Thoracic aorta (tissue), 2 donors: ENCODE measurements around the gene ZSWIM4. TPM values are rescaled to one million over a fixed set of nuclear protein-coding genes. Genes with fewer than 3 reads are reported as not detected.

Experiments used
- ATAC-seq: fragments of 150-250 bp; one replicate; pipeline ENCODE4 v1.8.0; 2017; ENCODE audit warnings: low read depth; ENCODE audit not compliant: insufficient number of reproducible peaks, low FRiP score
- DNase-seq: peaks from one replicate; pipeline ENCODE4 v3.0.0-alpha.2; 2020; ENCODE audit warnings: low spot score
- H3K27ac ChIP-seq, 2 donors: fragments of 200-600 bp; sonication (generic); 1 replicate in 1 of 2; 2 replicates in 1 of 2; pipeline ENCODE4 v1.5.1; 2016; ENCODE audit warnings: mild to moderate bottlenecking in 2 of 2, moderate library complexity in 2 of 2
- H3K27me3 ChIP-seq: fragments of 200-600 bp; sonication (generic); replicated peaks from 2 replicates; pipeline ENCODE4 v1.6.0; 2016; ENCODE audit warnings: mild to moderate bottlenecking; ENCODE audit not compliant: insufficient read depth
- H3K36me3 ChIP-seq: fragments of 200-600 bp; sonication (generic); one replicate; pipeline ENCODE4 v1.5.1; 2016
- H3K4me1 ChIP-seq, 2 donors: fragments of 200-600 bp; sonication (generic); 1 replicate in 1 of 2; 2 replicates in 1 of 2; pipeline versions ENCODE4 v1.5.1 to v1.6.0; 2016; ENCODE audit warnings: low read depth in 2 of 2, mild to moderate bottlenecking in 1 of 2; ENCODE audit not compliant: control insufficient read depth in 1 of 2
- H3K4me3 ChIP-seq: fragments of 200-600 bp; sonication (generic); 2 replicates; pipeline ENCODE4 v1.5.1; 2016; ENCODE audit warnings: mild to moderate bottlenecking
- H3K9me3 ChIP-seq: fragments of 200-600 bp; sonication (generic); 2 replicates; pipeline ENCODE4 v1.5.1; 2016
- CTCF ChIP-seq: fragments of 200-600 bp; sonication (generic); IDR thresholded peaks from one replicate; pipeline ENCODE4 v1.5.1; 2019; ENCODE audit warnings: antibody characterized with exemption
- total RNA-seq, 2 donors: library from RNA; depleted of rRNA; stranded (reverse); fragments of >200 nt; gene quantifications; one replicate each; pipeline versions ENCODE4 v1.1.0 to v1.2.3, GENCODE V29; 2016

ZSWIM4 gene
- total RNA-seq, 2 donors from 2014 or later, result 9.5 to 11.8 TPM

GRCh38 chr19:13864046-13864666, 68.9 kb downstream of the ZSWIM4 start:
- ATAC-seq, result no peak
- Histone ChIP-seq H3K27ac (peak overlapping the region; percentile 56 to 93), H3K27me3 (no peaks in the 10 kb centered on the region), H3K4me1 (peaks cover 7 to 34% of the 10 kb centered on the region in 2 donors), H3K4me3 (no peak overlapping the region), H3K36me3 (no peaks in the 10 kb centered on the region), H3K9me3 (no peaks in the 10 kb centered on the region)
- TF ChIP-seq CTCF, result no peak
- DNase-seq, result no peak

GRCh38 chr19:13864667-13865570, 69.7 kb downstream of the ZSWIM4 start:
- no peak for DNase-seq
- no peak for TF ChIP-seq CTCF
- Histone ChIP-seq H3K9me3 (no peaks in the 10 kb centered on the region), H3K4me3 (peak overlapping the region; percentile 87), H3K27ac (peak overlapping the region; percentile 56 to 75), H3K36me3 (no peaks in the 10 kb centered on the region), H3K4me1 (peaks cover 7 to 34% of the 10 kb centered on the region in 2 donors), H3K27me3 (no peaks in the 10 kb centered on the region)
- ATAC-seq, result no peak

GRCh38 chr19:13865571-13866462, 70.6 kb downstream of the ZSWIM4 start:
- no peaks in the 10 kb centered on the region for H3K27me3 ChIP-seq
- H3K4me3 ChIP-seq, result peak overlapping the region; percentile 87
- peaks cover 7 to 32% of the 10 kb centered on the region in 2 donors for H3K4me1 ChIP-seq
- no peak for TF ChIP-seq CTCF
- ATAC-seq (no peak), DNase-seq (no peak)
- H3K36me3 ChIP-seq, result no peaks in the 10 kb centered on the region
- H3K9me3 ChIP-seq, result no peaks in the 10 kb centered on the region
- no peak overlapping the region for H3K27ac ChIP-seq

- Histone ChIP-seq H3K27me3 (no peaks in the 10 kb centered on the region), H3K27ac (no peak overlapping the region), H3K4me3 (peak overlapping the region; percentile 87), H3K9me3 (no peaks in the 10 kb centered on the region), H3K36me3 (no peaks in the 10 kb centered on the region), H3K4me1 (peaks cover 6 to 25% of the 10 kb centered on the region in 2 donors)
- ATAC-seq (no peak), DNase-seq (no peak)
- TF ChIP-seq CTCF, result no peak
These were observed 71.3 kb downstream of the ZSWIM4 start for GRCh38 chr19:13866463-13867046.
